ENCODE results near the gene PARP3.
A peak's percentile ranks its signal among the peaks of the same experiment; 100 is the strongest.
"Not testable (repeated sequence)": the region's sequence is repeated elsewhere in the genome, so short reads cannot be mapped to it uniquely, and the experiment has no call there.

PARP3 gene

DNA sequence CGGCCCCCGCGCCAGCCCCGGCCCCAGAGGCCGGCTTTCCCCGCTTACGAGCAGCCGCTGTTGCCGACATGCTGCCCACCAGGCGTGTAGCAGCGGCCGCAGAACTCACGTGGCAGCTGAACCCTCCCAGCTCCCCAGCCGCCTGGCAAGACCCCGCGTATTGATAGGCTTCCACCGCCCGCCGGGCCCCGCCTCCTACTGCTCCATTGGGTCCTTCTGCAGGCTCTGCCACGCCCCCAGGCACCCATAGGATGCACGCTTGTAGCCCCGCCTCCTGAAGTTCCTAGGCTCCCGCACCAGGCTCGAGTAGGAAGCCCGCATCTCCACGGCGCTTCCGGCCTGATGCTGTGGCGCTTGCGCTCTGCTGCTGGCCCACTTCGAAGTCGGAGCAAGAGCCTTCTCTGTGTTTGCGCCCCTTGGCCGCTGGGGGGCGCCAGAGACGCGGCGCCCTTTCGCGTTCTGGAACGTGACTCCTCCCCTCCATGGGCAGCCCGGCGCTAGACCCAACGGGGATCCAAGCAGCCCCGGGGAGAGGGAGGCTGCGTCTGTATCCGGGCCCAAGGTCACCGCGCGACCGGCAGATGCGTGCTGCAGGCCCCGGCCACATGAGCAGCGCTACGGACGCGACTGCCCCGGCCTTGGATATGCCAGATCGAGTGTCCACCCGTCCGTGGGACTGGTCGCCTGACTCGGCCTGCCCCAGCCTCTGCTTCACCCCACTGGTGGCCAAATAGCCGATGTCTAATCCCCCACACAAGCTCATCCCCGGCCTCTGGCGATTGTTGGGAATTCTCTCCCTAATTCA lies at the start of gene PARP3, which contains the start of gene RRP9:
TSS of gene PARP3 (plus strand) at position 566 of the 805 bp plus-strand sequence. CDS start 993 bp downstream, outside the sequence.
TSS of gene RRP9 (minus strand) at position 107 of the 805 bp plus-strand sequence. CDS start at position 70, 37 bp downstream.
- DNase-seq = peak; percentile 100

DNA sequence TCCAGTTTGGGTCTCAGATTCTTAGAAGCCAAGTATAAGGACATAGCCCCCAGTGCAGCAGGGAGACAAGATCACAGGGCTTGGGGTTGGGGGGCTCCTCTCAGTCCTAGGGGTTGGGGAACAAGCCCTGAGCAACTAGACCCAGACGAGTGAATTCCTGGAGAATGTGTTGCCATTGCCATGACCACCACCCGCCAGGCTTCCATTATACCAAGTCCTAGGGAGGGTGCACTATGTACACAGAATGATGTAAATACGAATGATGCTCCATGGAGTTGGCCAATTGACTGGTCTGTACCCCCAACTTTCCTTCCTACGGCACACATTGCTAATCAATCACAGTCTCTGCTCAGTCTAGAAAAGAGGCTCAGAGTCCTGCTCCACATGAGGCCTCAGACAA lies 47.8 kb upstream of the PARP3 start:
- DNase-seq = no peak

DNA sequence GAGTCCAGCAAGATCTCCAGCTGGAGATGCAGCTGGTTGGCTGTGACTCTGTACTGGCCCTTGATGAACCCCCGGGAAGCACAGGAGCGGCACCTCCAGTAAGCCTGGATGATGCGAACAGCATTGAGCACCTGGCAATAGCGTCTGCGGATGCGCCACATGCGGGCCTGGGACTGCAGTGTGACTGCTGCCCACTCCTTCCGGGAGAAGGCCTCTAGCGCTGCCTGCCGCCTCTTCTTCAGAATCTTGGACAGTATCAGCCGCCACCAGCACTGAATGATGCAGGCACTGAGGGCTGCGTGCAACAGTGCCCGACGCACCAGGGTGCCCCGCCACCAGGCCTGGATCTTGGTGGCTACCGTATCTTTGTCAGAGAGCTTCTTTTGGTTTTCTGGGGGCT lies 47.2 kb upstream of the PARP3 start:
- no peak for DNase-seq

DNA sequence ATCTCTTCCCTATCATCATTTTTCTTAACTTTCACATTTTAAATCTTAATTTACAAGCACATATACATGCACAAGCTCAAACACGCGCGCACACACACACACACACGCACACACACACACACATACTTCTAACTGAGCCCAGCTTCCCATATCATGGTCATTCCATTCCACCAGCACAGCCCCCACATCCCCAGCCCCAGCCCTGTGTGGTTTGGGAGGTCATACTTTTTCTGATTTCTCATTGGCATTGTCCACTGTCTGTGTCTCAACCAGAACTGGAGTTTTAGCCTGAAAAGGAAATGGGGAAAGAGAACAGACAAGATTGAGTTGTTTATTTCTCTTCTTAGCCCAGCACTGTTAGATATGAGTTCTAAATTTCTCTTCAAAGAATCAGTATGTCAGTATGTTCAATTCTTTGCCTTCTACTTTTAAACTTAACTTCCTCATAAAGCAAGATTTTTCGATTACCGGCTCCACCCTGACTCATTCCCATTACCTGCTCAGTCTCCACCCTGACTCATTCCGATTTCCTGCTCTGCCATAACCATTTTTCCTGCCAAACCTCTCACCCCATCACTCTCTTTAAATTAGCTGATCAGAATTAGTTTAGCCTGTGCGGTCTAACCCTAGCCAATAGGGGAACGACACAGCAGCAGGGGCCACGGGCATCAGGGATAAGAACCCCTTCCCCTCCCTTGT lies 45.4 kb upstream of the PARP3 start:
- DNase-seq = no peak

DNA sequence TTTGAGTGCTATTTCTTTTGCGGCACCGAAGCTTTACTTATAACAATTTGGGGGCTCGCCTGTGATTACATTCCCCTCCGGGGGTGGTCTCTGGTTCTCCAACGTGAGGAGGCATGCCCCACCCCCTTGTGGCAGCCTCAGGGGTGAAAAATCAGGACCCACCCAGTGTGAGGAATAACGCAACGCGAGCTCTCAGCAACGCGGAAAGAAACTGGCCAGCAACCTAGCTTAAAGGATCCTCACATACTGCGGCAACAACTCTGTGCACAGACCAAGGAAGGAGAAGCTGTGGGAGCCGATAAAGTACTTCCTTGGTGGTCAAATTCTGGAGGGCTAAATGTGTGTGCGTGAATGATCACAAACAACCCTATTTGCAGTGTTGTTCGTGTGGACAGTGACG lies 44.8 kb upstream of the PARP3 start:
- no peak for DNase-seq

DNA sequence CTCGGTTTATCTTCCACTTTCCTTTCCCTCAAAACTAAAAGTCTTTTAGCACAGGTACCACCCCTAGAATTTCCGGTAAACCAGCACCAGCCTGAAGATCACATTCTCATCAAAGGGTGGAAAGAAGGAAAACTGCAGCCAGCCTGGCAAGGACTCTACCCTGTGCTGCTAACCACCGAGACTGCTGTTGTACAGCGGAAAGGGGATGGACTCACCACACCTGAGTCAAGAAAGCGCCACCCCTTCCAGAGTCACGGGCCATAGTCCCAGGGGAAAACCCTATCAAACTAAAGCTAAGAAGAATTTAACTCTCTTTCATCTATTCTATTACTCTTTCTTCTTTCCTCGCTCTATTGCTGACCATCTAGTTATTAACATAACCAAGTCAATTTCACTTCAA lies 42.1 kb upstream of the PARP3 start:
- DNase-seq = not testable (repeated sequence)

DNA sequence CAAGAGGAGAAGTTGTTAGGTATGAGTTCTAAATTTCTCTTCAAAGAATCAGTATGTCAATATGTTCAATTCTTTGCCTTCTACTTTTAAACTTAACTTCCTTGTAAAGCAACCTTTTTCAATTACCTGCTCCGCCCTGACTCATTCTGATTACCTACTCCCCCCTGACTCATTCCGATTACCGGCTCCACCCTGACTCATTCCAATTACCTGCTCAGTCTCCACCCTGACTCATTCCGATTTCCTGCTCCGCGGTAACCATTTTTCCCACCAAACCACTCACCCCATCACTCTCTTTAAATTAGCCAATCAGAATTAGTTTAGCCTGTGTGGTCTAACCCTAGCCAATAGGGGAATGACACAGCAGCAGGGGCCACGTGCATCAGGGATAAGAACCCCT lies 39.8 kb upstream of the PARP3 start:
- not testable (repeated sequence) for DNase-seq

DNA sequence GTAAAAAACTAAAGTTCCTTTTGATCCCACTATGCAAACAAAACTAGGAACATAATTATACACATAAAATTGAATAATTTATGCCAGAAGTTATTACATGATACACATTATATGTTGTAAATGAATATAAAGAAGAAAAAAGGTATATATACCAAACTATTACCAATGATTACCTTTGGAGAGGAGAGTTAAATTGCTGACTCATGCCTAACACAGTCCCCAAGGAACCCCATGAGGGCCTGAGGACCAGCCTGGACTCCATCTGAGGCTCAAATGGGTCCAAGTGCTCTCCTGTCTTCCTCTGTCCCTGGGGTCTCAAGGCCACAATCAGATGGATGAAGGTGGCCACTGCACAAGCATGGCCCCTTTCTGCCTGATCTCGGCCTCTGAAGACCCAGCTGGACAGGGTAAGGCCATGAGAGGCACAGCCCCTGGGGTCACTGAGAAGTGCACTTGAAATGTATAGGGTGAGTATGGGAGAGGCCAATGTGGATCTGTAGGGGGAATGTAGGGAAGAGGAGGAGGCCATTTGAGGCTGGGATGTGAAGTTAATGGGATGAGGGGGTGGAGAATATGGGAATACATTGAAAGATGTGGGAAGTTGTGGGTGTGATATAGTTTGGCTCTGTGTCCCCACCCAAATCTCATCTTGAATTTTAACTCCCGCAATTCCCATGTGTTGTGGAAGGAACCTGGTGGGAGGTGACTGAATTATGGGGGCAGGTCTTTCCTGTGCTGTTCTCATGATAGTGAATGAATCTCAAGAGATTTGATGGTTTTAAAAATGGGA lies 37.9 kb upstream of the PARP3 start:
- DNase-seq = no peak

DNA sequence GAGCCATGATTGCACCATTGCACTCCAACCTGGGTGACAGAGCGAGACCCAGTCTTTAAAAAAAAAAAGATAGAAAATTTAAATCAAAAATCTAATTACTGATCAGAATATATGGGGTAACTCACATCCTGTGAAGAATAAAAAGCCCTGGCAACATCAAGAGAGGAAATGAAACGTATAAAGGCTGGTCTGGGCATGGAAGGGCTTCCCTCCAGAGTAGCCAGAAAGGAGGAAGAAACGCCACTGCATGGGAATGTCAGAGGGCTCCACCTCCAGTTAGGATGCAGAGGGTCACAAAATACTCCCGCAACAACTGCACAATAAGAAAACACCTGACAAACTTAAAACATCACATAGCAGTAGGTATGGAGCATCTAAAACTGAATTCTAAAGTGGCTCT lies 34.1 kb upstream of the PARP3 start:
- no peak for DNase-seq

DNA sequence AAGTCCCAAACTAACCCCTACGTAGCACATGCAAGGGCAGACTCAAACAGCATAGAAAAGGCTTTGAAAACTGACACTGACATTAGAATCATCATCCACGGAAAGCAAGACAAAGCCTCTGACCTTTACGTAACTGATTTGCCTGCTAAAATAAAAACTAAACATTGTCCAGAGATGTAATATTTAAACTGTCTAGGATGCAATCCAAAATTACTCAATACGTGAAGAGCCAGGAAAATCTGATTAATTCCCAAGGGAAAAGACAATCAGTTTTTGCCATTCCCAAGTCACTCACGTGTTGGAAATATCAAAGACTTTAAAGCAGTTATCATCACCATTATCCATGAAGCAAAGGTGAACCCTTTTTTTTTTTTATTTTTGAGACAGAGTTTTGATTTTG lies 25.7 kb upstream of the PARP3 start:
- no peak for DNase-seq

DNA sequence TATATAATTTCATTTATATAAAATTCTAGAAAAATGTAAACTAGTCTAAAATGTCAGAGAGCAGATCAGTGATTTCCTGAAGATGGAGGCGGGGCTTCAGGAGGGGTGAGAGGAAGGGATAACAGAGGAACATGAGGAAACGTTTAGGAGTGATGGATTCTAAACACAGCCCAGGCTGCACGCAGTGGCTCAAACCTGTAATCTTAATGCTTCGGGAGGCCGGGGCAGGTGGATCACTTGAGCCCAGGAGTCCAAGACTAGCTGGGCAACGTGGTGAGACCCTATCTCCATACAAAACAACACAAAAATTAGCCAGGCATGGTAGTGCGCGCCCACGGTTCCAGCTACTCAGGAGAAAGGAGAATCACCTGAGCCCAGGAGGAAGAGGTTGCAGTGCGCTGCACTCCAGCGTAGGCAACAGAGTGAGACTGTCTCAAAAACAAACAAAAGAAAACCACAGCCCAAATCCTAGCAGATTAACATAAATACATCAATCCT lies 21.0 kb upstream of the PARP3 start:
- no peak for DNase-seq

DNA sequence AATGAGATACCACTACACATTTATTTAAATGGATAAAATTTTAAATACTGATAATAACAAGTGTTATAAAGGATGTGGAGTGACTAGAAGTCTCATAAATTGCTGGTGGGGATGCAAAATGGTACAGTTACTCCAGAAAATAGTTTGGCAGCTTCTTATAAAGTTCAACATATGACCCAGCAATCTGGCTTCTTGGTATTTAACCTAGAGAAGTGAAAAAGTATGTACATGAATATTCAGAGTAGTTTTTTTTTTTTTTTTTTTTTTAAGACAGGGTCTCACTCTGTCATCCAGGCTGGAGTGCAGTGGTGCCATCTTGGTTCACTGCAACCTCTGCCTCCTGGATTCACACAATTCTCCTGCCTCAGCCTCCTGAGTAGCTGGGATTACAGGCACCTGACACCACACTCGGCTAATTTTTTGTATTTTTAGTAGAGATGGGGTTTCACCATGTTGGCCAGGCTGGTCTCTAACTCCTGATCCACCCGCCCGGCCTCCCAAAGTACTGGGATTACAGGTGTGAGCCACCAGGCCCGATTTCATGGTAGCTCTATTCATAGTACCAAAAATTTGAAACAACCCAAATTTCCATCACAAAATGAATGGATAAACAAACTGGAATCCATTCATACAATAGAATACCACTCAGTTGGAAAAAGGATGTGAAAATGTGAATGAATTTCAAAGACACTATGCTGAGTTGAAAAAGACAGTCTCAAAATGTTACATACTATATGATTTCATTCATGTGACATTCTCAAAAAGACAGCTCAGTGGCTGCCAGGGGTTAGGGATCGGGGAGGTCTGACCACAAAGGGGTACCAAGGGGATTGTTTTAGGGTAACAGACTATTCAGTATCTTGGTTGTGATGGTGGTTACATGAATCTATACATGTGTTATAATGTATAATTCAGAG lies 14.8 kb upstream of the PARP3 start:
- DNase-seq = no peak

DNA sequence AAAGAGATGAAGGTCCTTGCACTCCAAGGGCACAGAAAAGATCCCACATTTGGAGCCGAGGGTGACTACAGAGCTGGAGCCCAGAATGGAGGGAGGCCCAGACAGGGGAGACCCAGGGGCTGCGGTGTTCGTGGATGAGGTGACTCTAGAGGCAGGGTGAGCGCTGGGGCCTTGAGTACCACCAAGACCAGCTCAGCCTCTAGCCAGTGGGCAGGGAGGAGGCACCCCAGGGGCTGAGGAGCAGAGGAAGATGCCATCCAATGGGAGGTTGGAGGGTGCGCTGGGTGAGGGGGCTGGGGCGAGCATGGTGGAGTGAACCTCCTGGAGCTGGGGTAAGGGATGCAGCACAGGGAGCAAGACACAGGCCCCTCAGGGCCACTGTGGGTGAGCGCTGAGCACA lies 13.7 kb upstream of the PARP3 start:
- no peak for DNase-seq

DNA sequence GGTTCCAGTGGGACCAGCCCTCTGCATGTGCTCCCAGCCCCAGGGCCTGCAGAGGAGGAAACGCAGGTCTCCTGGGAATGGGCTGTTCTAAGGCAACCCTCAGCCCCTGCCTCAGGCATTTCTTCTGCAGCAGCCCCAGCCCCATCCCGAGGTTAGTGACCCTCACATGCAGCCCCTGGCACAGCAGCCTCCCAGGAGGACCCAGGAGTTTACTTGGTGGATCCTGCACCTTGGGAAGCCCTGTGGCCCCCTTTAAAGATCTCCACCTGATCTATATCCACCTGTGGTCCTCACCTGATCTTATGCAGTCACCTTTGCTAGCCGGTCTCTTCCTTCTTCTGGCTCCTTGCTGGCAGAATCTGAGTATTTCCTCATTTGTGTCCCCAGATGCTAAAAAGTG lies 13.2 kb upstream of the PARP3 start:
- not testable (repeated sequence) for DNase-seq

DNA sequence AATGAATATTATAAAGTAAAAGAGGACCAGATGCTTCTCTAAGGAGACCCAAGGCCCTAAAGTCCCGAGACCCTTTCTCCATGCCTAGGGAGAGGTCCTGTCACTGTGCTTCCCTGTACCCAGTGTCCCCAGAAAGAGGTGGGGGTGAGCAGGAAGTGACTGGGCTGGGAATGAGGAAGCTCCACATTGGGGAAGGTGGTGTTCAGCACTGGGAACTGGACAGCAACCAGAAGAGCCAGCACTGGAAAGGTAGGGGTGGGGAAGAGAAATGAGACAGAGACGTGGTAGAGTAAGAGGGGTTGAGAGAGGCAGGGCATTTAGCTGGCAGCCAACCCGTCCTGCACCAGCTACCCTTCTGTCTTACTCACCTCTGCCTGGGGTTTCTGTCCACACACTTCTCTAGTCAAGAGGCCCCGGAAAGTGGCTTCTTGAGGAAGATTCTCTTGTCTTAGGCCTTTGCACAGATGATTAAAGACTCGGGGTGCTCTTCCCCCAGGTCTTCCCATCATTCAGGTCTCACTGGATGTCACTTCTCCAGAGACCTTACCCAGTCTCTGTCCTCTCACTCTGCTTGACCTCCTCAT lies 12.7 kb upstream of the PARP3 start:
- DNase-seq = peak in 2 of 3 donors; percentile 48 to 62

DNA sequence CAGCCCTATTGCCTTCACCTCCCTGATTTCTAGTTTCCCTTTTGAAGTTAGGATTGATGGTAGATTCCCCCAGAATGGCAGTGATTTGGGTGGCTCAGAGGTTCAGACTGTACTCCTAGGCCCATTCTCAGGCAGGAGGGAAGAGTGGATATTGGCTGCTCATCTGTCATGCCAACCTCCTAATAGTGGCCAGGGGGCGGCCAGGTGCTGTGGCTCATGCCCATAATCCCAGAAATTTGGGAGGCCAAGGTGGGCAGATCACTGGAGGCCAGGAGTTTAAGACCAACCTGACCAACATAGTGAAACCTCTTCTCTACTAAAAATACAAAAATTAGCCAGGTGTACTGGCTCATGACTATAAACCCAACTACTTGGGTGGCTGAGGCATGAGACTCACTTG lies 11.7 kb upstream of the PARP3 start:
- DNase-seq = no peak

DNA sequence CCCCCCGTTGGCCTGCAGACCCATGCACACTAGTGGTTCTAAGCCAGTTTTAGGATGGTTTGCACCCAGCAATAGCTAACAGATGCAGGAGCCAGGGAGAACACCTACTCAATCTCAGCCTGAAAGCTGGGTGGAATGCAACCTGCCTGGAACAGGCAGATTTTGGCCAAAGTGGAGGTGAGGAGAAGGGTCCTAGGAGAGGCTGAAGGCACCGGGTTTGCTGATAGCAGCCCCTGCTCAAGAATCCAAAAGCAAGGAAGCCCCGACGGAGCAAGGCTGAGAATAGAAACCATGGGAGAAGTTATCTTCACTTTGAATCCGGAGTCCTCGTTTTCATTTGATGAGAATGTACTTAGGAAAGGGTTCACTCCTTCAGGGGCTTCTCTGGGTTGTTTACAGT lies 10.4 kb upstream of the PARP3 start:
- no peak for DNase-seq

DNA sequence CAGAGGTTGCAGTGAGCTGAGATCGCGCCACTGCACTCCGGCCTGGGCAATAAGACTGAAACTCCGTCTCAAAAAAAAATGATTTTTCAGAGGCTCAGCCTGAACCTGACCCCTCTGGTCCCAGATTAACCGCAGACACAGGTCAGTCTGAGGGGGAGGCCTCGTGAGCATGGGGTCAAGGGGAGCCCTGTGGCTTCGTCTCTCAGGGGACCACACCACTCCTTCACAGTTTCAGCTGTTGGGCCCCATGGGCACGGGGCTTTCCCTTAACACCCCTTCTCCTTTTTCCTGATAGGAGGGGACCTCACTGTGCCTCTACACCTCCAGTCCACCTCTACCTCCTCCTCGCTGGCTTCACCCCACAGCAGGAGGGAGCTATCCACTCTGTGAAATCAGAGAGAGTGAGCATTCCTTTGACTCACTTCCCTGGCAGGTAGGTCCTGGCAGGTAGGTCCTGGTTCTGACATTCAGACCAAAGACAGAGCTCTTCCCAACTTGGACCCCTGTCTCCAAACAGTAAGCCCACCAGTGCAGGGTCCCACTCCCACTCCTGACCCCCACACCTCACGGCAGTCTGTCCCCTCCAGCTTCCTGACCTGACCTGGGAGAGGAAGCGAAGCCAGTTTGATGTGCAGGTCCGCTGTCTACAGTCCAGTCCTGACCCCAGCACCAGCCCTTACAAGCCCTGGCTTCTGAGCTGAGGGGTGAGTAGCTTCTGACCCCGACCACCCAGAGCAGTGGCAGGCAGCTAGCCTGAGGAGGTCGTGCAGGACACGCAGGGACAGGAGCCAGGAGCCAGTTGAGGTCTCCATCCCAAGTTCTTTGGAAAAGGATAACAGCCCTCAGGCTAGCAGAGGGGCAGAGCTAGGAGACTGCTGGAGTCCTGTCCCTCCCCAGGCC lies 9.4 kb upstream of the PARP3 start:
- no peak for DNase-seq

DNA sequence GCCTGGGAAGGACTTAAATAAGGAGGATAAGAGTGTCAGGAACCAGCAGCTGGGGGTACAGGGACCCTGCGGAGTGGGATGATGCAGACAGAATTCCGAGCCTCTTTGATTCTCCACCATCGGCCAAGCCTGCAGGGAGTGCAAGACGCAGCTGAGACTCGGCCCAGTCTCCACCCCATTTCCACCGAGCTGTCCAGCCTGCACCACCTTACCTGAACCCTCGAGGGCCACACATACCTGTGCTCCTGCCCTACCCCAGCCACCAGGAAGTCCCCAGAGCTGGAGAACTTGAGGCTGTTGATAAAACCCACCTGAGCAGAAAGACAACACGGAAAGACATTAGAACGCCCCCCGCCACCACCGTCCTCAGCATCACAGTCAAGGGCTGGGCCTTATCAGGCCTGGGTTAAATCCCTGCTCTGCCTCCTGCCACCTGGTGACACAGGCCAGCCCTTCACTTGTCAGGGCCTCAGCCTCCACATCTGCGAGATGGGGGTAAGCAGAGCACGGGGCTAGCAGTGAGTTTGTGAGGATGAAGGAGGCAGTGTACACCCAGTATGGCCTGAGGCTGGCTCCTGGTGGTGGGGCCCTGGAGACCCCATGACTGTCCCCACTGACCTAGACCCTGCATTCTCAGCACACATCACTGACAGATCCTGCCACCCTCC lies 8.6 kb upstream of the PARP3 start:
- DNase-seq = no peak

Measured in suppressor macrophage treated with lipopolysaccharide for 1 hour (primary cell).